HG03159 (cell line): Measurements from ENCODE around the gene NOVA2.

Experiments used
- ATAC-seq: cut with Tn5 transposase; IDR thresholded peaks from one replicate; pipeline ENCODE4 v1.9.1; 2021; ENCODE audit warnings: mild to moderate bottlenecking, moderate library complexity; ENCODE audit not compliant: unreplicated experiment

NOVA2 gene

GRCh38 chr19:45973553-45974338 is at the start of gene NOVA2:
TSS of gene NOVA2 (minus strand) at chr19:45973865. CDS start at chr19:45973351, 514 bp downstream.
- ATAC-seq, result no peak

- no peak for ATAC-seq
These were observed 49.7 kb upstream of the NOVA2 start for GRCh38 chr19:46023311-46023779.

GRCh38 chr19:46022431-46023310 is 49.0 kb upstream of the NOVA2 start, which contains the start of gene PGLYRP1:
TSS of gene PGLYRP1 (minus strand) at chr19:46023053. CDS start at chr19:46023021, 32 bp downstream.
- no peak for ATAC-seq

GRCh38 chr19:46022061-46022430 is 48.4 kb upstream of the NOVA2 start:
- no peak for ATAC-seq

- ATAC-seq, result no peak
These were observed 47.9 kb upstream of the NOVA2 start for GRCh38 chr19:46021531-46022041.

- no peak for ATAC-seq
These were observed 47.1 kb upstream of the NOVA2 start for GRCh38 chr19:46020819-46021125.

GRCh38 chr19:46019270-46019669 is 45.6 kb upstream of the NOVA2 start:
- ATAC-seq, result no peak

- no peak for ATAC-seq
These were observed 45.1 kb upstream of the NOVA2 start for GRCh38 chr19:46018729-46019251.

GRCh38 chr19:46017874-46018675 is 44.4 kb upstream of the NOVA2 start:
- ATAC-seq, result no peak

- ATAC-seq, result no peak
These were observed 43.4 kb upstream of the NOVA2 start for GRCh38 chr19:46017095-46017429.

GRCh38 chr19:46016426-46017094 is 42.9 kb upstream of the NOVA2 start:
- ATAC-seq, result no peak

- ATAC-seq, result no peak
These were observed 42.2 kb upstream of the NOVA2 start for GRCh38 chr19:46015687-46016425.

GRCh38 chr19:46014941-46015686 is 41.4 kb upstream of the NOVA2 start:
- ATAC-seq, result no peak

- no peak for ATAC-seq
These were observed 40.9 kb upstream of the NOVA2 start for GRCh38 chr19:46014534-46014933.

- no peak for ATAC-seq
These were observed 36.2 kb upstream of the NOVA2 start for GRCh38 chr19:46009530-46010510.

GRCh38 chr19:46006411-46006810 is 32.7 kb upstream of the NOVA2 start:
- no peak for ATAC-seq

GRCh38 chr19:46002678-46003275 is 29.1 kb upstream of the NOVA2 start:
- ATAC-seq, result no peak
